Fibroblast of pulmonary artery (primary cell): ENCODE measurements around the gene ZNF148.
"Not testable (repeated sequence)": the region's sequence is repeated elsewhere in the genome, so short reads cannot be mapped to it uniquely, and the experiment has no call there.

Experiments
- DNase-seq: peaks from one replicate; pipeline ENCODE4 v3.0.0-alpha.2; 2010; ENCODE audit warnings: low read depth
- H3K4me3 ChIP-seq: replicated peaks from 2 replicates; pipeline ENCODE4 v1.5.1; 2011; ENCODE audit warnings: low read depth, mild to moderate bottlenecking, control low read depth, low read length, moderate library complexity
- CTCF ChIP-seq: IDR thresholded peaks from 2 replicates; pipeline ENCODE4 v1.5.1; 2011; ENCODE audit warnings: mild to moderate bottlenecking, control low read depth, low read length, inconsistent platforms; ENCODE audit errors: missing control alignments

Gene ZNF148, protein sequence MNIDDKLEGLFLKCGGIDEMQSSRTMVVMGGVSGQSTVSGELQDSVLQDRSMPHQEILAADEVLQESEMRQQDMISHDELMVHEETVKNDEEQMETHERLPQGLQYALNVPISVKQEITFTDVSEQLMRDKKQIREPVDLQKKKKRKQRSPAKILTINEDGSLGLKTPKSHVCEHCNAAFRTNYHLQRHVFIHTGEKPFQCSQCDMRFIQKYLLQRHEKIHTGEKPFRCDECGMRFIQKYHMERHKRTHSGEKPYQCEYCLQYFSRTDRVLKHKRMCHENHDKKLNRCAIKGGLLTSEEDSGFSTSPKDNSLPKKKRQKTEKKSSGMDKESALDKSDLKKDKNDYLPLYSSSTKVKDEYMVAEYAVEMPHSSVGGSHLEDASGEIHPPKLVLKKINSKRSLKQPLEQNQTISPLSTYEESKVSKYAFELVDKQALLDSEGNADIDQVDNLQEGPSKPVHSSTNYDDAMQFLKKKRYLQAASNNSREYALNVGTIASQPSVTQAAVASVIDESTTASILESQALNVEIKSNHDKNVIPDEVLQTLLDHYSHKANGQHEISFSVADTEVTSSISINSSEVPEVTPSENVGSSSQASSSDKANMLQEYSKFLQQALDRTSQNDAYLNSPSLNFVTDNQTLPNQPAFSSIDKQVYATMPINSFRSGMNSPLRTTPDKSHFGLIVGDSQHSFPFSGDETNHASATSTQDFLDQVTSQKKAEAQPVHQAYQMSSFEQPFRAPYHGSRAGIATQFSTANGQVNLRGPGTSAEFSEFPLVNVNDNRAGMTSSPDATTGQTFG

DNA sequence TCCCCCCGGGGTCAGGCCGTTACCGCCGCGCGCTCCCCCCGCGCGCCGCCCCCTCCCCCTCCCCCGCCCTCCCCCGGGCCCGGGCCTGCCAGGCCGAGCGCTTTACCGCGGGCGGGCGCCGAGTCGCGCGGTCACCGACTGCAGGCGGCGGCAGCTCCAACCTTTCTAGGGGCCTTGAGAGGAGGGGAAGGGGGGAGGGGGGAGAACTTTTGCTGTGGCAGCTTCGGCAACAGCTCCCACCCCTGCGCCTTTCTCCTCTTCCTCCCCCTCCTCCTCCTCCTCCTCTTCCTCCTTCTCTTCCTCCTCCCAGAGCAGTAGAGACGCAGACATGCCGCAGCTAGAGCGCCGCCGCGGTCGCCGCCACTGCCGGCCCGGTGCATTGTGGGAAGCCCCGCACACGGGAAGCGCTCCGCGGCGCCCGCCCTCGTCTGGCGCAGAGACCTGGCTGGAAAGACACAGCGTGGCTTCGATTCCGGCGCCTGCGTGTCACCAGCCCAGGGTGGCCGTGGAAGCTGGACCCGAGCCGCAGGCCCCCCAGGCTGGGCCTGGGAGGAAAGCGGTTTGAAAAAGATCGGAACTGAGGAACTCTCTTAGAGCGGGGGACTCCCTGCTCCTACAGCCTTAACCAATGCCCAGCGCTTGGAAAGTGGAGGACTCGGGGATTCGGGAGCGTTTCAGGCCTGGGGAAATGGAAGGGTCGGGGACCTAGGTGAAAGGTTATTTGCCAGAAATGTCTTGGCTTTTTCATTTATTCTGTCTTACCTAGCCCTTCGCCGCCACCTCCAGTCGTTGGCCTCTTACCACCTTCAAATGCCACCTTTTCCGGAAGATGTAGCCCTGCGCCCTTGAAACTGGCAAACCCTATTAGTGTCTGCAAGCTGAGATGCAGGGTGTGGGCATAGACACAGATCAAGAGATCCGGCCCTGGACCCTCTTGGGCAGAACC, at the start of gene ZNF148:
ZNF148 (minus strand) TSS at position 330 of the 946 bp plus-strand sequence. CDS start 61,685 bp downstream, outside the sequence.
- no peak for TF ChIP-seq CTCF
- DNase-seq, result peak; percentile 90
- H3K4me3 ChIP-seq, result peak within 1 kb of the TSS; percentile 87

- TF ChIP-seq CTCF, result no peak
- no peak for DNase-seq
- H3K4me3 ChIP-seq, result no peak overlapping the region
These were observed 43.2 kb upstream of the ZNF148 start for GRCh38 chr3:125418306-125418705.

DNA sequence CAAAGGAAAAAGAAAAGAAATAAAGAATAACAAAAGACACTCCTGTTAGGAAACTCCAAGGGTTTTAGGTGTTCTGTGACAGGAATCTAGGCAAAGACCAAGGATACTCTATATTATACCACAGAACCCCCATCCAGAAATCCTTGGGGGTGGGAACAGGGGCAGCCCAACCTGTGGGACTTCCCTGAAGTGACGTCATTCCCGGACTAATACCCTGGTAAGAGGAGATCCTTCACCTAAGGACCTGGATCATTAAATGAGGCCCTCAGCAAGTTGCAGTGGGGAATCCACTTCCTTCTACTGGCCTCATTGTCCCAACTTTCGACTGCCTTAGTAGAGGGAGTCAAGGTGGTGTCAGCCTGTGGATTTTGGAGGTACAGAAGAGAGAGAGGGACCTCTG, 41.1 kb upstream of the ZNF148 start:
- no peak overlapping the region for H3K4me3 ChIP-seq
- DNase-seq, result no peak
- TF ChIP-seq CTCF, result no peak

DNA sequence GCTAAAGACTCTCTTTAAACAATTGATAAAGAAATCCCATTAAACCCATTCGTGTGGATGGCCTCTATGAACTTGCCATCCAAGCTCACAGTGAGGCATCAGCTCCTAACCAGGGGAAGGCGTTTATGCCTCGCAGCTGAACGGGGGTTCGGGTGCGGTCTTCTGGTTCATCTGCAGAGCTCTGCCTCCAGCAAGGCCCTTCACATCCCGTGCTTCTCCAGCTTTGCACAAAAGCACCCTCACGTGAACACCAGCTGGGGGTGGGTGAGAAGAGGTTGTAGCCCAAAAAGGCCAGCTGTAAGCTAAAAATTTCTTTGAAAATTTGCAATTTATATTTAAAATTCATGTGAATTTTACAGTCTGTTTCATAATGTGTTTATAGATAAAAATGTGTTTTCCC, 39.5 kb upstream of the ZNF148 start:
- H3K4me3 ChIP-seq, result no peak overlapping the region
- TF ChIP-seq CTCF, result no peak
- no peak for DNase-seq

DNA sequence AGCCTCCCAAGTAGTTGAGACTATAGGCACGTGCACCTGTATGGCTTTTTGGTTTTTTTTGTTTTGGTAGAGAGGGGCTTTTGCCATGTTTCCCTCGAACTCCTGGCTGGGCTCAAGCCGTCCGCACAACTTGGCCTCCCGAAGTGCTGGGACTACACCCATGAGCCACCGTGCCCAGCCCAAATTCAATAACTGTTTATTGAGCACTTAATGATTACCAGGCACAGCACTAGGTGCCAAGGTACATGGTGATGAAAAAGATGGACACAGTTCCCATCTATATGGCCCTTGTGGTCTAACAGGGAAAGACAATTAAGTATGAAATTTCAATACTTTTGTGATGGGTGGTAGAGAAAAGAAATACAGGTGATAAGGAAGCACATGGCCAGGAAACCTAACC, 35.8 kb upstream of the ZNF148 start:
- no peak for DNase-seq
- H3K4me3 ChIP-seq, result no peak overlapping the region
- TF ChIP-seq CTCF, result no peak

DNA sequence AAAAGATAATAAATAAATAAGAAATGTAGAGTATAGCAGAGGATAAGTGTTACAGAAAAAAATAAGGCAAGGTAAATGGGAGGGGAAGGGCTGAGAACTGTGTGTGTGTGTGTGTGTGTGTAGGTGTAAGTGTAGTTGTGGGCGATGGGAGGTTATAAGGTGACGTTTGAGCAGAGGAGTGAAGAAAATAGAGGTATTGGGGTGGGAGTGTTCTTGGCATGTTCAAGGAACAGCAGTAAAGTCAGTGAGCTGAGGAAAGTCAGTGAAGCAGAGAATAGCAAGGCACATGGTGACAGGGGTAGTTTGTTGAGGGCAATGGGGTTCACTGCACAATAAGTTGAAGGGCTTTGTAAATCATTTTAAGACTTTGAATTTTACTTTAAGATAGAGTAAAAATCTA, 30.9 kb upstream of the ZNF148 start:
- DNase-seq, result no peak
- no peak for TF ChIP-seq CTCF
- H3K4me3 ChIP-seq, result no peak overlapping the region

DNA sequence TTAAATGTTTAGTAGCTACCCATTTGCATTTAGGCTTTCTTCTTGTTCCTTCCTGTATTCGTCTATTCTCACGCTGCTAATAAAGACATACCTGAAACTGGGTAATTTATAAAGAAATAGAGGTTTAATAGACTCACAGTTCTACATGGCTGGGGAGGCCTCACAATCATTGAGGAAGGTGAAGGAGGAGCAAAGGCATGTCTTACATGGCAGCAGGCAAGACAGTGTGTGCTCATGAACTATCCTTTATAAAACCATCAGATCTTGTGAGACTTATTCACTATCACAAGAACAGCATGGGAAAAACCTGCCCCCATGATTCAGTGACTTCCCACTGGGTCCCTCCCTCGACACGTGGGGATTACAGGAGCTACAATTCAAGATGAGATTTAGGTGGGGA, 30.4 kb upstream of the ZNF148 start:
- H3K4me3 ChIP-seq, DNase-seq: not testable (repeated sequence)
